Measurements from ENCODE around the gene C1R. TPM values are rescaled to one million over a fixed set of nuclear protein-coding genes. Genes with fewer than 3 reads are reported as not detected.

C1R gene
- total RNA-seq, 4 donors from 2014 or later = 68.5 to 154 (median 125) TPM

DNA sequence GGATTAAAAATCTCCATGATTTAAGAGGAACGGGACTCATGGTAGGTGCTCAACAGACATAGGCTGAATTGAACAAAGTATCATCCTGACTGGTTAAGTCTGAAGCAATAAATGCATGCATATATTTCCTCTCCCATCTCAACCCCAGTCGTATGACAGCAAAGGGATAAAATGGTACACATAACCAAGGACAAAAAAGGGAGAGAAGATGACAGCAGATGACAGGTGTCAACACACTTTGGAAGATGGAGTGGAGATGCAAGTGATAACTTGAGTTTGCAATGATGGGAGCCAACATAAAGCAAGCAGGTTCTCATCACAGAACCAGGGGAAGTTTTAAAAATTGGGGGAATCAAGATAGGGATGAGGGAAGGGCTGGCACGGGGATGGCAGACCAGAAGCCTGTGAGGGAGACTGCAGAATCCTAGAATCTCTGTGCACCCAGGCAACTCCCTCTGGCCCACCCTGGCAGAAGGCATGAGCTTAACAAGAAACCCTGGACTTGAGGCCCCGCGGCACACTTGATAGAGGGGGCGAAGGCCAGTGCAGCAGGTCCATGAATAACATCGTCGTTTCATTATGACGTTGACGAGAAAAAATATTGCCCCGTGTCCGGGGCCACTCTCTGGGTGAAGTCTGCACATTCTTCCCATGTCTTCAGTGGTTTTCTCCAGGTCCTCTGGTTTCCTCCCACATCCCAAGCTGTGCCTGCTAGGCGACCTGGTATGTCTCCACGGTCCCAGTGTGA, 11.8 kb upstream of the C1R start:
- 91 to 95% methylated on average over 9 to 14 of the region's 14 CpGs for WGBS, 2 donors (ENCODE audit: low coverage in 1 of 2)
- intact Hi-C loops (cut with DNase I; ENCODE audit: low total_unique reads) = loop anchor here (10.0 kb wide), 1 partner anchor 139 kb away; no protein-coding TSS in a partner anchor
- H3K4me3 ChIP-seq = no peak overlapping the region
- TF ChIP-seq, protein P1, sequence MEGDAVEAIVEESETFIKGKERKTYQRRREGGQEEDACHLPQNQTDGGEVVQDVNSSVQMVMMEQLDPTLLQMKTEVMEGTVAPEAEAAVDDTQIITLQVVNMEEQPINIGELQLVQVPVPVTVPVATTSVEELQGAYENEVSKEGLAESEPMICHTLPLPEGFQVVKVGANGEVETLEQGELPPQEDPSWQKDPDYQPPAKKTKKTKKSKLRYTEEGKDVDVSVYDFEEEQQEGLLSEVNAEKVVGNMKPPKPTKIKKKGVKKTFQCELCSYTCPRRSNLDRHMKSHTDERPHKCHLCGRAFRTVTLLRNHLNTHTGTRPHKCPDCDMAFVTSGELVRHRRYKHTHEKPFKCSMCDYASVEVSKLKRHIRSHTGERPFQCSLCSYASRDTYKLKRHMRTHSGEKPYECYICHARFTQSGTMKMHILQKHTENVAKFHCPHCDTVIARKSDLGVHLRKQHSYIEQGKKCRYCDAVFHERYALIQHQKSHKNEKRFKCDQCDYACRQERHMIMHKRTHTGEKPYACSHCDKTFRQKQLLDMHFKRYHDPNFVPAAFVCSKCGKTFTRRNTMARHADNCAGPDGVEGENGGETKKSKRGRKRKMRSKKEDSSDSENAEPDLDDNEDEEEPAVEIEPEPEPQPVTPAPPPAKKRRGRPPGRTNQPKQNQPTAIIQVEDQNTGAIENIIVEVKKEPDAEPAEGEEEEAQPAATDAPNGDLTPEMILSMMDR (IDR thresholded peaks at IDR 0.05) = no peak
- TF ChIP-seq POLR2A (IDR thresholded peaks at IDR 0.05) = no peak
- TF ChIP-seq POLR2AphosphoS5 (IDR thresholded peaks at IDR 0.05) = no peak
- TF ChIP-seq EP300 (IDR thresholded peaks at IDR 0.05; ENCODE audit: low read depth) = no peak
- H3K9me3 ChIP-seq = peaks cover 0 to 7% of the 10 kb centered on the region in 2 donors
- no peak overlapping the region for H3K27ac ChIP-seq
- no peaks in the 10 kb centered on the region for H3K36me3 ChIP-seq
- no peak for DNase-seq
- H3K27me3 ChIP-seq = no peaks in the 10 kb centered on the region
- H3K4me1 ChIP-seq = peaks cover 8 to 15% (median 12%) of the 10 kb centered on the region in 4 donors
- in situ Hi-C loops (cut with MboI; ENCODE audit: low pct_ligation_motif_present in 1 of 4, low pct_unique_long_range_greater_than_20kb in 1 of 4, low sequenced_read_pairs in 3 of 4) = loop anchor here (10.0 to 25.0 kb wide), 3 partner anchors 159 to 192 kb away; partner anchors contain the start of genes C12orf57 (in 3 of the 4), RNU7-1 (in 3 of the 4), ATN1 (in 2 of the 4) and ENO2 (in 1 of the 4)

DNA sequence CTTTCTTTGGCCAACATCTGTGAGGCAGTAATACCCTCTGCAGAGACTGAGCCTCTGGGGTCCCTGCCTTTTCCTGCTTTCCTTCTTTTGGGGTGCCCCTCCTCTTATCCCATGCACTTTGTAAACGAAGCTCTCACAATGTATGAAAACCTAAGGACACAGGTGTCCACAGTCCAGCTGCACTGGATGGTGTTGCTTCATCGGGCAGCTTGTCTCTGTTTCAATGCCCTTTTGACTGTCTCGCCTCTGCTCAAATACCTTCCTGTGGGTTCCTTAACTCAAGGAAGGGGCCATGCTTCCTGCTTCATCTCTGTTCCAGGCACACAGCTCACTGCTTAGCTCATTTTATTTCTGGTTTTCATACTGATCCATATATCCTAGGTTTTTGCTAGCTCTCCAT, 10.3 kb upstream of the C1R start:
- Histone ChIP-seq H3K4me3 (no peak overlapping the region), H3K27ac (no peak overlapping the region), H3K36me3 (no peaks in the 10 kb centered on the region), H3K9me3 (peaks cover 0 to 7% of the 10 kb centered on the region in 2 donors), H3K27me3 (no peaks in the 10 kb centered on the region), H3K4me1 (peaks cover 7 to 10% (median 7%) of the 10 kb centered on the region in 4 donors)
- WGBS, 2 donors (ENCODE audit: low coverage in 1 of 2) = 80 to 83% methylated on average over 2 to 3 of the region's 3 CpGs
- TF ChIP-seq EP300 (IDR thresholded peaks at IDR 0.05; ENCODE audit: low read depth) = no peak
- TF ChIP-seq, protein P1 (IDR thresholded peaks at IDR 0.05) = no peak
- TF ChIP-seq POLR2A (IDR thresholded peaks at IDR 0.05) = no peak
- TF ChIP-seq POLR2AphosphoS5 (IDR thresholded peaks at IDR 0.05) = no peak
- in situ Hi-C loops (cut with MboI; ENCODE audit: low pct_ligation_motif_present in 1 of 4, low pct_unique_long_range_greater_than_20kb in 1 of 4, low sequenced_read_pairs in 3 of 4) = loop anchor here (10.0 to 25.0 kb wide), 3 partner anchors 158 to 190 kb away; partner anchors contain the start of genes C12orf57 (in 3 of the 4), RNU7-1 (in 3 of the 4), ATN1 (in 2 of the 4) and ENO2 (in 1 of the 4)
- intact Hi-C loops (cut with DNase I; ENCODE audit: low total_unique reads) = loop anchor here (10.0 kb wide), 1 partner anchor 138 kb away; no protein-coding TSS in a partner anchor
- no peak for DNase-seq

- Histone ChIP-seq H3K27me3 (no peaks in the 10 kb centered on the region), H3K27ac (peak overlapping the region in 3 of 4 donors; percentile 13 to 31 (median 23)), H3K9me3 (peaks cover 0 to 7% of the 10 kb centered on the region in 2 donors), H3K4me1 (peaks cover 0 to under 1% (median 0%) of the 10 kb centered on the region in 4 donors), H3K36me3 (no peaks in the 10 kb centered on the region), H3K4me3 (no peak overlapping the region)
- WGBS, 2 donors (ENCODE audit: low coverage in 1 of 2) = 91% methylated on average over 8 of the region's 10 CpGs; no CpG with 5 or more reads in 1 of the 2 donors
- intact Hi-C loops (cut with DNase I; ENCODE audit: low total_unique reads) = loop anchor here (10.0 kb wide), 1 partner anchor 137 kb away; no protein-coding TSS in a partner anchor
- DNase-seq = no peak
- in situ Hi-C loops (cut with MboI; ENCODE audit: low pct_ligation_motif_present in 1 of 4, low pct_unique_long_range_greater_than_20kb in 1 of 4, low sequenced_read_pairs in 3 of 4) = loop anchor here (10.0 to 25.0 kb wide), 3 partner anchors 157 to 189 kb away; partner anchors contain the start of genes C12orf57 (in 3 of the 4), RNU7-1 (in 3 of the 4), ATN1 (in 2 of the 4) and ENO2 (in 1 of the 4)
- TF ChIP-seq POLR2AphosphoS5 (IDR thresholded peaks at IDR 0.05) = no peak
- TF ChIP-seq, protein P1 (IDR thresholded peaks at IDR 0.05) = no peak
- TF ChIP-seq POLR2A (IDR thresholded peaks at IDR 0.05) = no peak
- no peak for TF ChIP-seq EP300 (IDR thresholded peaks at IDR 0.05; ENCODE audit: low read depth)
These were observed 9.5 kb upstream of the C1R start for GRCh38 chr12:7101694-7102131.
